Measurements from ENCODE around the gene GINM1. TPM values are rescaled to one million over a fixed set of nuclear protein-coding genes. Genes with fewer than 3 reads are reported as not detected.

The GINM1 gene
- polyA plus RNA-seq, 3 donors, result 17.0 to 44.4 (median 42.3) TPM

DNA sequence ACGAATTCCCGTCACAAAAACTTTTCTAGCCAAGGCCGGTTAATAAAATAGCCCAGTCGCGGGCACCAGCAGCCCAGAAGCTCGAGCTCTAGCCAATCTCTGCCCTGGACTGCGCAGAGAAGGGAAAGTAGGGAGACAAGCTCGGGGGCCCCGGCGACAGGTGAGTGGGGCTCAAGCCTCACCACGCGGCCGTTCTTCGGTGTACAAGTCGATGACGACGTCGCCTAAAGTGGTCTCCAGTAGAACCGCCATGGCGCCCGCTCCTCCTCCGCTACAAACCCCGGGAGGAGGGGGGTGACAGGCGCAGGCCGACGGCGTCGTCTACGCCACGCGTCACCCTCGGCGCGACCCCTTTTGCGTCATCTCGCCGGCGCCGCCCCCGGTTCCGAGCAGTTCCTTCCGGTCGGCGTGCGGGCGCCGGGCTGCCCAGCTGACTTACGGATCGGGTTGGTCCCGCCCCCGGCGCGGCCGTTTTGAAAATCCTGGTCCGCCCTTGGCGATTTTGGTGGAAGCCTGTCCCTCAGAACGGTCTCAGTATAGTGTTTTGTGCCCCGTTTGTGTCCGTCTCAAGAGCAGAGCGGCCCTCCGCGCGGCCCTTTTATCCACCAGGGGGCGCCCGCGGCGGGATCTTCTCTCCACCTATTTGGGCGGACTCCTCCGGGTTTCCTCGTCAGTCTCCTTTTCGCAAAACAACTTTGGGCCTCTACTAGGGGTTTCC lies 20.3 kb upstream of the GINM1 start, which contains the start of gene PPIL4:
Gene PPIL4, minus strand, starts transcription at position 290 of the 718 bp plus-strand sequence. Its CDS starts 38 bp downstream, at position 252.
- Histone ChIP-seq H3K4me3 (replicated peaks in 1 of 3; ENCODE audit: low read depth in 2 of 3, low read length in 3 of 3) (peak within 1 kb of the TSS; percentile 63 to 85 (median 85)), H3K4me1 (ENCODE audit: control insufficient read depth in 1 of 2, insufficient read depth in 2 of 2, low read length in 2 of 2) (peaks cover 18 to 21% of the 10 kb centered on the region in 2 donors), H3K9me3 (replicated peaks in 1 of 2; ENCODE audit: control insufficient read depth in 1 of 2, insufficient read depth in 1 of 2, low read length in 2 of 2) (no peaks in the 10 kb centered on the region), H3K27me3 (ENCODE audit: control insufficient read depth in 2 of 2, insufficient read depth in 2 of 2, low read length in 2 of 2) (peaks cover 0 to 3% of the 10 kb centered on the region in 2 donors), H2AFZ (ENCODE audit: insufficient read depth, low read depth, low read length, poor library complexity, severe bottlenecking) (peak within 1 kb of the TSS; percentile 92), H3K4me2 (replicated peaks; ENCODE audit: extremely low read depth, low read length, poor library complexity, severe bottlenecking) (peak within 1 kb of the TSS; percentile 75), H3K79me2 (ENCODE audit: insufficient read depth, low read length) (peaks cover 47% of the 10 kb centered on the region), H3K9ac (ENCODE audit: insufficient read depth, low read length, poor library complexity, severe bottlenecking) (peak within 1 kb of the TSS; percentile 98), H3K27ac (ENCODE audit: low read depth in 1 of 2, low read length in 2 of 2) (peak within 1 kb of the TSS; percentile 87 to 97), H3K36me3 (replicated peaks in 1 of 2; ENCODE audit: control insufficient read depth in 1 of 2, insufficient read depth in 2 of 2, low read length in 2 of 2) (peaks cover 1 to 2% of the 10 kb centered on the region in 2 donors), H4K20me1 (ENCODE audit: insufficient read depth, low read length) (peaks cover 23% of the 10 kb centered on the region)
- peak within 1 kb of the TSS; percentile 99 to 100 (median 100) for H3K27ac Mint-ChIP-seq
- peak within 1 kb of the TSS; percentile 97 to 99 for H3K4me3 Mint-ChIP-seq
- DNase-seq, result peak; percentile 94 to 98 (median 96)
- intact Hi-C loops (cut with micrococcal nuclease), result loop anchor here in 1 of 2 donors (10.0 kb wide), 1 partner anchor 389 kb away; no protein-coding TSS in a partner anchor
- H3K4me1 Mint-ChIP-seq, result peaks cover 25% of the 10 kb centered on the region
- peaks cover 6 to 9% of the 10 kb centered on the region in 2 donors for H3K36me3 Mint-ChIP-seq
- H3K27me3 Mint-ChIP-seq (ENCODE audit: low read depth in 3 of 3), result peaks cover 0 to 12% (median 3%) of the 10 kb centered on the region in 3 donors
- TF ChIP-seq, protein P1, sequence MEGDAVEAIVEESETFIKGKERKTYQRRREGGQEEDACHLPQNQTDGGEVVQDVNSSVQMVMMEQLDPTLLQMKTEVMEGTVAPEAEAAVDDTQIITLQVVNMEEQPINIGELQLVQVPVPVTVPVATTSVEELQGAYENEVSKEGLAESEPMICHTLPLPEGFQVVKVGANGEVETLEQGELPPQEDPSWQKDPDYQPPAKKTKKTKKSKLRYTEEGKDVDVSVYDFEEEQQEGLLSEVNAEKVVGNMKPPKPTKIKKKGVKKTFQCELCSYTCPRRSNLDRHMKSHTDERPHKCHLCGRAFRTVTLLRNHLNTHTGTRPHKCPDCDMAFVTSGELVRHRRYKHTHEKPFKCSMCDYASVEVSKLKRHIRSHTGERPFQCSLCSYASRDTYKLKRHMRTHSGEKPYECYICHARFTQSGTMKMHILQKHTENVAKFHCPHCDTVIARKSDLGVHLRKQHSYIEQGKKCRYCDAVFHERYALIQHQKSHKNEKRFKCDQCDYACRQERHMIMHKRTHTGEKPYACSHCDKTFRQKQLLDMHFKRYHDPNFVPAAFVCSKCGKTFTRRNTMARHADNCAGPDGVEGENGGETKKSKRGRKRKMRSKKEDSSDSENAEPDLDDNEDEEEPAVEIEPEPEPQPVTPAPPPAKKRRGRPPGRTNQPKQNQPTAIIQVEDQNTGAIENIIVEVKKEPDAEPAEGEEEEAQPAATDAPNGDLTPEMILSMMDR (IDR thresholded peaks at IDR 0.05), result peak; percentile 78
- H3K9me3 Mint-ChIP-seq, result peaks cover 0 to 2% (median 0%) of the 10 kb centered on the region in 7 donors
- under 1% methylated on average over 71 of the region's 71 CpGs for WGBS (ENCODE audit: insufficient coverage)

DNA sequence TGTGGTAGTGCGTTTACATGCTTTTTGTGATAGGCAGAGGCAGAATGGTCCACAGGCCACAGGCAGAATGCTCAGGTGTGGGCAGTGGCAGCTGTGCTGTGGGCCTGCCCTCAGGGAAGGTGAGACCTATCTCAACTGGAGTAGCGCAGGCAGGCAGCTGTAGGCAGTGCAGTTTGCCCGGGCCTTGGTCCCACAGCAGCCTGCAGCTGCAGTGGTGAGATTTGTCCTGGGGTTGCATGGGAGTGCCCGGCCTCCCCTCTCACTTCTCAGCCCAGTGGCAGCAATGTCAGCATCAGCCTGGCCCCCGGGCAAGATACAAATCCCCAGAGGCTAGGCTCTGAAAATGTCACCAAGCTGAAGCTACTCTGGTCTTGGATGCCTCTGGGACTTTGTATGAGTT lies 14.3 kb upstream of the GINM1 start:
- no peak overlapping the region for H3K27ac ChIP-seq (ENCODE audit: low read depth in 1 of 2, low read length in 2 of 2)
- no peaks in the 10 kb centered on the region for H3K4me1 Mint-ChIP-seq
- peaks cover 0 to 3% (median 0%) of the 10 kb centered on the region in 7 donors for H3K9me3 Mint-ChIP-seq
- no peak overlapping the region for H2AFZ ChIP-seq (ENCODE audit: insufficient read depth, low read depth, low read length, poor library complexity, severe bottlenecking)
- H3K4me3 Mint-ChIP-seq, result no peak overlapping the region
- TF ChIP-seq, protein P1 (IDR thresholded peaks at IDR 0.05), result no peak
- 88% methylated on average over 5 of the region's 5 CpGs for WGBS (ENCODE audit: insufficient coverage)
- no peaks in the 10 kb centered on the region for H3K79me2 ChIP-seq (ENCODE audit: insufficient read depth, low read length)
- intact Hi-C loops (cut with micrococcal nuclease), result no loop called here
- no peak for DNase-seq
- H3K27me3 ChIP-seq (ENCODE audit: control insufficient read depth in 2 of 2, insufficient read depth in 2 of 2, low read length in 2 of 2), result peaks cover 0 to 7% of the 10 kb centered on the region in 2 donors
- H3K9me3 ChIP-seq (replicated peaks in 1 of 2; ENCODE audit: control insufficient read depth in 1 of 2, insufficient read depth in 1 of 2, low read length in 2 of 2), result no peaks in the 10 kb centered on the region
- no peaks in the 10 kb centered on the region for H4K20me1 ChIP-seq (ENCODE audit: insufficient read depth, low read length)
- no peak overlapping the region for H3K9ac ChIP-seq (ENCODE audit: insufficient read depth, low read length, poor library complexity, severe bottlenecking)
- no peaks in the 10 kb centered on the region for H3K36me3 ChIP-seq (replicated peaks in 1 of 2; ENCODE audit: control insufficient read depth in 1 of 2, insufficient read depth in 2 of 2, low read length in 2 of 2)
- no peak overlapping the region for H3K27ac Mint-ChIP-seq
- H3K27me3 Mint-ChIP-seq (ENCODE audit: low read depth in 3 of 3), result peaks cover 12 to 39% (median 16%) of the 10 kb centered on the region in 3 donors
- H3K4me2 ChIP-seq (replicated peaks; ENCODE audit: extremely low read depth, low read length, poor library complexity, severe bottlenecking), result no peak overlapping the region
- H3K4me3 ChIP-seq (replicated peaks in 1 of 3; ENCODE audit: low read depth in 2 of 3, low read length in 3 of 3), result no peak overlapping the region
- no peaks in the 10 kb centered on the region for H3K4me1 ChIP-seq (ENCODE audit: control insufficient read depth in 1 of 2, insufficient read depth in 2 of 2, low read length in 2 of 2)
- H3K36me3 Mint-ChIP-seq, result no peaks in the 10 kb centered on the region
